ENCODE results near the gene C17orf113.

DNA sequence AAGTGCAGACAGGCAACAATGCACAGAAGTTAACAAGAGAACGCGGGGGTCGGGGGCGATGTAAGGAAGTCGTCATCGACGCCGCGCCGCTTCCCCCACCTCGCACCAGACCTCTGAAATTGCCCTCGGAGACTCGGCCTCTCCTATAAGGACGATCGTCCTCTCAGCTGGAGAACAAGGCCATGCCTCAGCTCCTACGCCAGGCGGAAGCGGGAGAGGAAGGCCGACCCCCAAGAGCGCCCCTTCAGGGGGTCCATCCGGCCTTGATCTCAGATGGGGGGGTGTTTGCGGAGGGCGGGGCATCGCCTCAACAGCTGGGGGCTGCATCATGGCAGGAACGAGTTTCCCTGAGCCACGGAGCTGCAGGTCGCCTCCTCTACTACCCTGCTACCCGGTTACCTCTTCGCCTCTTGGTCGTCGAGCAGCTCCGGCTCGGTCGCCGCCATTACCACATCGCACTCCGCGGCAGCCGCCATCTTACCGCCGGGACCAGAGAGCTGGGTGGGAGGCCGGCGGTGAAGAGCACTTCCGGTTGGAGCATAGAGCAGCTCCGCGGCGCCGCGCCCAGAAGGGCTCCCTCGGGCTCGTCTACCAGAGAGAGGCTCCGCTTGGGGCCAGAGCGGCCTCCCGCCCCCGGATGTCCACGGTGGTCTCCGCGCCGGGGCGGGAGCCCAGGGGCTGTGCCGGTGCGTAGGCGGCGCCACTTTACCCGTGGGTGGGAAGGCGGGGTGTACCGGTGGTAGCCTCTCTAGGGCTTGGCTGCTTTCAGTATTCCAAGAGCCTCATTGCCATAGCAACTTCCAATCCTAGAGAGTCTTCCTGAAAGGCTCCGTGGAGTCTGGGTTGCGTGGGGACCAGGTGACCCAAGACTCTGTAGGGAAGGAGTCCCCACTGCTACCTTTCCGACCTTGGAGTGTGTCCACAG, 33.2 kb downstream of the C17orf113 start, which contains the start of gene DNAJC7:
- TF ChIP-seq CTCF (IDR thresholded peaks at IDR 0.05 in 8 of 11, conservative IDR thresholded peaks at IDR 0.05 in 3 of 11) (peak in 4 of 11 experiments; percentile 6 to 30 (median 13)), POLR2AphosphoS5 (IDR thresholded peaks at IDR 0.05) (peak; percentile 85 to 94 (median 89)), POLR2A (IDR thresholded peaks at IDR 0.05) (peak in 2 of 3 donors; percentile 2 to 55)

Data from spleen (tissue), 7 donors.